BE2C (cell line): ENCODE measurements around the gene VTA1.
"Not testable (repeated sequence)": the region's sequence is repeated elsewhere in the genome, so short reads cannot be mapped to it uniquely, and the experiment has no call there.

Experiments
- DNase-seq: peaks from one replicate; pipeline ENCODE4 v3.0.0-alpha.2; 2020
- H3K27me3 ChIP-seq: fragments of 250-450 bp; sonication (Bioruptor Pico); 2 replicates; pipeline ENCODE4 v1.5.1; 2020; ENCODE audit warnings: mild to moderate bottlenecking
- H3K36me3 ChIP-seq: fragments of 250-450 bp; sonication (Bioruptor Pico); 2 replicates; pipeline ENCODE4 v1.5.1; 2020; ENCODE audit warnings: mild to moderate bottlenecking
- H3K4me1 ChIP-seq: fragments of 250-450 bp; sonication (Bioruptor Pico); 2 replicates; pipeline ENCODE4 v1.5.1; 2020
- H3K4me3 ChIP-seq: 2 replicates; pipeline ENCODE4 v1.5.1; 2011; ENCODE audit warnings: low read depth, low read length
- H3K9me3 ChIP-seq: fragments of 250-450 bp; sonication (Bioruptor Pico); 2 replicates; pipeline ENCODE4 v1.5.1; 2020
- TF ChIP-seq, protein P1 (sequence below): IDR thresholded peaks from 2 replicates; pipeline ENCODE4 v1.5.1; 2012; ENCODE audit warnings: mild to moderate bottlenecking, low read depth, low read length

The VTA1 gene

GRCh38 chr6:142225552-142225951, 78.5 kb downstream of the VTA1 start:
- TF ChIP-seq, protein P1, sequence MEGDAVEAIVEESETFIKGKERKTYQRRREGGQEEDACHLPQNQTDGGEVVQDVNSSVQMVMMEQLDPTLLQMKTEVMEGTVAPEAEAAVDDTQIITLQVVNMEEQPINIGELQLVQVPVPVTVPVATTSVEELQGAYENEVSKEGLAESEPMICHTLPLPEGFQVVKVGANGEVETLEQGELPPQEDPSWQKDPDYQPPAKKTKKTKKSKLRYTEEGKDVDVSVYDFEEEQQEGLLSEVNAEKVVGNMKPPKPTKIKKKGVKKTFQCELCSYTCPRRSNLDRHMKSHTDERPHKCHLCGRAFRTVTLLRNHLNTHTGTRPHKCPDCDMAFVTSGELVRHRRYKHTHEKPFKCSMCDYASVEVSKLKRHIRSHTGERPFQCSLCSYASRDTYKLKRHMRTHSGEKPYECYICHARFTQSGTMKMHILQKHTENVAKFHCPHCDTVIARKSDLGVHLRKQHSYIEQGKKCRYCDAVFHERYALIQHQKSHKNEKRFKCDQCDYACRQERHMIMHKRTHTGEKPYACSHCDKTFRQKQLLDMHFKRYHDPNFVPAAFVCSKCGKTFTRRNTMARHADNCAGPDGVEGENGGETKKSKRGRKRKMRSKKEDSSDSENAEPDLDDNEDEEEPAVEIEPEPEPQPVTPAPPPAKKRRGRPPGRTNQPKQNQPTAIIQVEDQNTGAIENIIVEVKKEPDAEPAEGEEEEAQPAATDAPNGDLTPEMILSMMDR = no peak
- Histone ChIP-seq H3K4me1 (no peaks in the 10 kb centered on the region), H3K9me3 (no peaks in the 10 kb centered on the region), H3K27me3 (no peaks in the 10 kb centered on the region), H3K36me3 (no peaks in the 10 kb centered on the region), H3K4me3 (no peak overlapping the region)
- DNase-seq = no peak

DNA sequence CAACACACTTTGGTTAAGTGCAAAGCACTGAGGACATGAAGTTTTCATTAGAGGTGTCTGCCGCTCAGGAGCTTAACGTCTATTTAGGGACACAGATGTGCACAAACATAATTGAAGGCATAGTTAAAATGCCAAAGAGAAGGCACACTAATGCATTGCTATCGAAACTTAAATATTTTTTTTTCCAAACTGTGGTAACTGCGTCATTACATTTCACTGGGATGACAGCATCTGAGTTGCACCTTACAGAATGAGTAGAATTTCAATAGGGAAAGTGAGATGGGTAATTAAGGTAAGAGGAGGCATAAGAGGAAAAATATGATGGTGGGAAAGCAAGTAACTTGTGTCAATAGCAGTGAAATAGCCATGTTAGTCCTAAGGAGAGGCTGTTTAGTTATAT, 79.7 kb downstream of the VTA1 start:
- Histone ChIP-seq H3K9me3 (no peaks in the 10 kb centered on the region), H3K4me3 (no peak overlapping the region), H3K27me3 (no peaks in the 10 kb centered on the region), H3K36me3 (no peaks in the 10 kb centered on the region), H3K4me1 (no peaks in the 10 kb centered on the region)
- TF ChIP-seq, protein P1 = no peak
- no peak for DNase-seq

- not testable (repeated sequence) for H3K36me3 ChIP-seq, H3K4me3 ChIP-seq, H3K4me1 ChIP-seq, H3K27me3 ChIP-seq, H3K9me3 ChIP-seq, DNase-seq
Measured at GRCh38 chr6:142229518-142230270, 82.6 kb downstream of the VTA1 start.

DNA sequence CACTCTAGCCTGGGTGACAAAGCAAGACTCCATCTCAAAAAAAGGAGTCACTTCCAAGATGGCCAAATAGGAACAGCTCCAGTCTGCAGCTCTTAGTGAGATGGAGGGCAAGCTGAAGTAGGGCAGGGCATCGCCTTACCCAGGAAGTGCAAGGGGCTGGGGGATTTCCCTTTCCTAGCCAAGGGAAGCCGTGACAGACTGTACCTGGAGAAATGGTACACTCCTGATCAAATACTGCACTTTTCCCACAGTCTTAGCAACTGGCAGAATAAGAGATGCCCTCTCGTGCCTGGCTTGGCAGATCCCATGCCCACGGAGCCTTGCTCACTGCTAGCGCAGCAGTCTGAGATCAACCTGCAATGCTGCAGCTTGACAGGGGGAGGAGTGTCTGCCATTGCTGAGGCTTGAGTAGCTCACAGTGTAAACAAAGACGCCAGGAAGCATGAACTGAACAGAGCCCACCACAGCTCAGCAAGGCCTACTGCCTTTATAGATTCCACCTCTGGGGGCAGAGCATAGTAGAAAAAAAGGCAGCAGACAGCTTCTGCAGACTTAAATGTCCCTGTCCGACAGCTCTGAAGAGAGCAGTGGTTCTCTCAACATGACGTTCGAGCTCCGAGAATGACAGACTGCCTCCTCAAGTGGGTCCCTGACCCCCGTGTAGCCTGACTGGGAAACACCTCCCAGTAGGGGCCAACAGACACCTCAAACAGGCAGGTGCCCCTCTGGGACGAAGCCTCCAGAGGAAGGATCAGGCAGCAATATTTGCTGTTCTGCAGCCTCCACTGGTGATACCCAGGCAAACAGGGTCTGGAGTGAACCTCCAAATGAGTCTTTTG, 85.4 kb downstream of the VTA1 start:
- H3K36me3 ChIP-seq, H3K4me1 ChIP-seq, H3K4me3 ChIP-seq, H3K27me3 ChIP-seq, H3K9me3 ChIP-seq: not testable (repeated sequence)
- TF ChIP-seq, protein P1 = peak; percentile 28; the same call in 1 of the 2 replicates
- peak; percentile 45 for DNase-seq

DNA sequence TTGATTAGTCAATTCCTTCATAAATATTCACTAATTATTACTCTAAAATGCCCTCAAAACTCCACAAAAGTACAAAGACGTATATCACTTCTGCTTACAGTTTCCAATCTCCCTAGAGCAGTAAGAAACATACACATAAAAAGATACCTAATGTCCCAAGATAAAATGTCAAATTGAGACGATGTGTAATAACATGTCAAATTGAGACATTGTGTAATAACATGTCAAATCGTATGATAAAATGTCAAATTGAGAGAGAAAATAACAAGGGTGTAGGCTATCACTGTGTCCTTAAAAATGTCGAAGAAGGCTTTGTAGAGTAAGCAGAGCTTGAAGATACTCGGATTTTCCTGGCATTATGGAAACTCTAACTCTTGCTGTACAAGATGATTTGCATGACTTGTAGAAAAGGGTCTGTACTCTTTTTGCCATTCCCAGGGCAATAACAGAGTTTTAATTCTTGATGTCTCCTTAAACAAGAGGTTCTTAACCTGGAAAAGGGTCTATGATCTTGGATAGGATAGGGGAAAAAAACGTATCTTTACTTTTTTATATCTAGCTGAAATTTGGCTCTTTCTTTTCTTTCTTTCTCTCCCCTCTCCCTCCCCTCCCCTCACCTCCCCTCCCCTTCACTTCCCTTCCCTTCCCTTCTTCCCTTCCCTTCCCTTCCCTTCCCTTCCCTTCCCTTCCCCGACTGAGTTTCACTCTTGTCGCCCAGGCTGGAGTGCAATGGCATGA, 87.1 kb downstream of the VTA1 start:
- H3K27me3 ChIP-seq = no peaks in the 10 kb centered on the region; the same call in none of the 2 replicates
- TF ChIP-seq, protein P1 = no peak
- H3K36me3 ChIP-seq = no peaks in the 10 kb centered on the region

DNA sequence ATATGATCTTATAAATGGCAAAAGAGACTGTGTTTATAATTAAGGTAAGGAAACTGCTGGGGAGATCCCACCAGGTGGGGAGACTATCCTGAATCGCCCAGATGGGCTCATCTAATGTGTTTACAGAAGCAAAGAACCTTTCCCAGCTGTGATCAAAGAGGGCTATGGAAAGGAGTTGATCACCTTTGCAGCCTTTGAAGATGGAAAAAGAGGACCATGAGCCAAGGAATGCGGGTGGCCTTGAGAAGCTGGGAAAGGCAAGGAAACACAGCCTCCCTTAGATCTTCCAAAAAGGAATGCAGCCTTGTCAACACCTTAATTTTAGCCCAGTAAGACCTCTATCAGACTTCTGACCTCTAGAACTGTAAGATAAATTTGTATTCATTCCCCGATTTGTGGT, 88.2 kb downstream of the VTA1 start:
- no peaks in the 10 kb centered on the region for H3K36me3 ChIP-seq
- no peaks in the 10 kb centered on the region for H3K4me1 ChIP-seq
- H3K27me3 ChIP-seq = no peaks in the 10 kb centered on the region; the same call in none of the 2 replicates
- TF ChIP-seq, protein P1 = no peak
- H3K9me3 ChIP-seq = no peaks in the 10 kb centered on the region
- DNase-seq = no peak
- H3K4me3 ChIP-seq = no peak overlapping the region

More for the DNA sequence above, 87.1 kb downstream of the VTA1 start:
- Histone ChIP-seq H3K9me3 (no peaks in the 10 kb centered on the region), H3K4me1 (no peaks in the 10 kb centered on the region), H3K4me3 (no peak overlapping the region)
- no peak for DNase-seq
